H1 (cell line): Measurements from ENCODE around the gene FRG2. TPM values are rescaled to one million over a fixed set of nuclear protein-coding genes. Genes with fewer than 3 reads are reported as not detected.

Experiments used
- CTCF ChIA-PET: fragments of 300-600 bp; sonication (Branson Sonifier 250); formaldehyde crosslinking; loops from one replicate; lab custom pipeline; 2021; ENCODE audit not compliant: partially characterized antibody; lab: Charles Lee
- POLR2A ChIA-PET: fragments of 300-600 bp; sonication (Branson Sonifier 250); formaldehyde crosslinking; loops from one replicate; lab custom pipeline; 2021; ENCODE audit warnings: inconsistent platforms; ENCODE audit not compliant: partially characterized antibody; lab: Charles Lee
- DNase-seq, 2 experiments: peaks; one replicate each; pipeline versions ENCODE4 v3.0.0 to v3.0.0-alpha.2; 2010 to 2022; ENCODE audit warnings: low spot score in 2 of 2, low read depth in 1 of 2, mixed read lengths in 1 of 2
- FAIRE-seq: peaks from 2 replicates; lab custom pipeline; 2011; peaks lifted over from hg19 to GRCh38; lab: Jason Lieb, UNC
- H2AFZ ChIP-seq: 2 replicates; pipeline ENCODE4 v1.8.1; 2012; ENCODE audit warnings: low read length, inconsistent platforms
- H2AK5ac ChIP-seq: 2 replicates; pipeline ENCODE4 v1.6.1; 2013; ENCODE audit warnings: low read depth, low read length
- H2BK120ac ChIP-seq: replicated peaks from 2 replicates; pipeline ENCODE3; 2013; ENCODE audit warnings: low read depth, low read length, inconsistent platforms
- H2BK12ac ChIP-seq: 2 replicates; pipeline ENCODE4 v1.6.1; 2013; ENCODE audit warnings: low read depth, low read length
- H2BK15ac ChIP-seq: 2 replicates; pipeline ENCODE4 v1.6.1; 2013; ENCODE audit warnings: low read length
- H2BK20ac ChIP-seq: 2 replicates; pipeline ENCODE4 v1.6.1; 2013; ENCODE audit warnings: low read length
- H2BK5ac ChIP-seq: 2 replicates; pipeline ENCODE4 v1.6.1; 2013; ENCODE audit warnings: low read depth, low read length
- H3K14ac ChIP-seq: 2 replicates; pipeline ENCODE4 v1.6.1; 2013; ENCODE audit warnings: inconsistent platforms; ENCODE audit not compliant: insufficient read length
- H3K18ac ChIP-seq: 2 replicates; pipeline ENCODE4 v1.6.1; 2013; ENCODE audit warnings: low read length; ENCODE audit errors: extremely low read depth
- H3K23ac ChIP-seq: 2 replicates; pipeline ENCODE4 v1.6.1; 2013; ENCODE audit warnings: inconsistent platforms; ENCODE audit not compliant: insufficient read length
- H3K23me2 ChIP-seq: 2 replicates; pipeline ENCODE4 v1.6.1; 2013; ENCODE audit warnings: low read depth, low read length
- H3K27ac ChIP-seq: 2 replicates; pipeline ENCODE4 v1.6.1; 2011; ENCODE audit warnings: low read depth, low read length, inconsistent platforms
- H3K27me3 ChIP-seq, 4 experiments: replicated peaks in 1 of 4; 1 replicate in 1 of 4; 2 replicates in 3 of 4; pipeline versions ENCODE4 v1.6.1 to v1.8.1; 2011 to 2013; ENCODE audit warnings: low read length in 3 of 4, mild to moderate bottlenecking in 3 of 4, inconsistent platforms in 2 of 4, mixed read lengths in 2 of 4, moderate library complexity in 1 of 4; ENCODE audit not compliant: control insufficient read depth in 3 of 4, insufficient read depth in 3 of 4; ENCODE audit errors: extremely low read depth in 1 of 4
- H3K36me3 ChIP-seq, 4 experiments: 2 replicates each; pipeline versions ENCODE4 v1.6.1 to v1.8.1; 2011 to 2013; ENCODE audit warnings: mild to moderate bottlenecking in 4 of 4, low read length in 3 of 4, moderate library complexity in 2 of 4, control low read depth in 1 of 4, inconsistent platforms in 1 of 4; ENCODE audit not compliant: insufficient read depth in 4 of 4, control insufficient read depth in 2 of 4
- H3K4ac ChIP-seq: replicated peaks from 2 replicates; pipeline ENCODE3; 2013; ENCODE audit warnings: low read length, low read depth, mixed read lengths, inconsistent platforms; ENCODE audit not compliant: insufficient read length
- H3K4me1 ChIP-seq, 4 experiments: replicated peaks in 1 of 4; 1 replicate in 1 of 4; 2 replicates in 3 of 4; pipeline versions ENCODE4 v1.6.1 to v1.8.1; 2011 to 2013; ENCODE audit warnings: low read length in 3 of 4, inconsistent platforms in 2 of 4, mixed read lengths in 1 of 4; ENCODE audit not compliant: insufficient read depth in 4 of 4, control insufficient read depth in 3 of 4
- H3K4me2 ChIP-seq, 2 experiments: 2 replicates each; pipeline versions ENCODE4 v1.6.1 to v1.8.1; 2011 to 2013; ENCODE audit warnings: low read depth in 2 of 2, low read length in 2 of 2, control low read depth in 1 of 2, inconsistent platforms in 1 of 2, mild to moderate bottlenecking in 1 of 2; ENCODE audit not compliant: insufficient read depth in 1 of 2
- H3K4me3 ChIP-seq, 4 experiments: fragments of 200-600, 300-600 bp in 1 of 4; sonication (generic), shearing (Covaris generic), sonication (Bioruptor Twin) in 1 of 4; 2 replicates each; pipeline versions ENCODE4 v1.5.1 to v1.8.1; 2011 to 2016; ENCODE audit warnings: low read length in 4 of 4, low read depth in 3 of 4, control low read depth in 2 of 4, inconsistent platforms in 2 of 4, mild to moderate bottlenecking in 2 of 4, mixed read lengths in 1 of 4, moderate library complexity in 1 of 4; ENCODE audit not compliant: insufficient read depth in 2 of 4; ENCODE audit errors: extremely low read depth in 1 of 4
- H3K56ac ChIP-seq: replicated peaks from 2 replicates; pipeline ENCODE3; 2013; ENCODE audit warnings: low read depth, mild to moderate bottlenecking, mixed read lengths, low read length, inconsistent platforms; ENCODE audit not compliant: insufficient read length
- H3K79me1 ChIP-seq: 2 replicates; pipeline ENCODE4 v1.6.1; 2013; ENCODE audit warnings: low read depth, low read length, control low read depth
- H3K79me2 ChIP-seq, 2 experiments: 2 replicates each; pipeline versions ENCODE4 v1.6.1 to v1.8.1; 2012 to 2013; ENCODE audit warnings: low read length in 2 of 2, mild to moderate bottlenecking in 2 of 2, inconsistent platforms in 1 of 2; ENCODE audit not compliant: insufficient read depth in 2 of 2, control insufficient read depth in 1 of 2
- H3K9ac ChIP-seq, 4 experiments: replicated peaks in 1 of 4; 1 replicate in 1 of 4; 2 replicates in 3 of 4; pipeline versions ENCODE4 v1.6.1 to v1.8.1; 2011 to 2013; ENCODE audit warnings: low read depth in 3 of 4, low read length in 3 of 4, control low read depth in 2 of 4, mild to moderate bottlenecking in 2 of 4, moderate library complexity in 2 of 4, inconsistent platforms in 1 of 4; ENCODE audit errors: extremely low read depth in 1 of 4
- H3K9me3 ChIP-seq, 2 experiments: 2 replicates each; pipeline versions ENCODE4 v1.6.1 to v1.8.1; 2012 to 2013; ENCODE audit warnings: mild to moderate bottlenecking in 2 of 2, moderate library complexity in 2 of 2, control low read depth in 1 of 2, inconsistent platforms in 1 of 2, low read depth in 1 of 2, low read length in 1 of 2, mixed read lengths in 1 of 2; ENCODE audit not compliant: insufficient read depth in 2 of 2
- H4K20me1 ChIP-seq, 2 experiments: replicated peaks in 1 of 2; 2 replicates each; pipeline versions ENCODE3 to v1.8.1; 2011 to 2013; ENCODE audit warnings: inconsistent platforms in 2 of 2, low read length in 2 of 2, mild to moderate bottlenecking in 1 of 2; ENCODE audit not compliant: insufficient read depth in 2 of 2, control insufficient read depth in 1 of 2
- H4K5ac ChIP-seq: 2 replicates; pipeline ENCODE4 v1.6.1; 2013; ENCODE audit warnings: low read length, low read depth, mixed read lengths, inconsistent platforms; ENCODE audit not compliant: insufficient read length
- H4K8ac ChIP-seq: 2 replicates; pipeline ENCODE4 v1.8.0; 2013; ENCODE audit warnings: mild to moderate bottlenecking, moderate library complexity, low read length, inconsistent platforms; ENCODE audit not compliant: insufficient read depth; ENCODE audit errors: extremely low read depth
- H4K91ac ChIP-seq: replicated peaks from 2 replicates; pipeline ENCODE3; 2013; ENCODE audit warnings: low read length, mixed read lengths, inconsistent platforms; ENCODE audit not compliant: insufficient read length
- ASH2L ChIP-seq: fragments of 200-600, 300-600 bp; sonication (generic); IDR thresholded peaks from one replicate; pipeline ENCODE4 v1.7.1; 2017; ENCODE audit warnings: low read length
- CTCF ChIP-seq, 3 experiments: IDR thresholded peaks; 1 replicate in 2 of 3; 2 replicates in 1 of 3; pipeline versions ENCODE4 v1.5.1 to v1.6.1; 2011; ENCODE audit warnings: low read length in 3 of 3, mild to moderate bottlenecking in 3 of 3, inconsistent platforms in 2 of 3, low read depth in 1 of 3, moderate library complexity in 1 of 3; ENCODE audit not compliant: insufficient read depth in 1 of 3; ENCODE audit errors: control extremely low read depth in 1 of 3
- EZH2 ChIP-seq: fragments of 200-600 bp; sonication (generic); IDR thresholded peaks from 2 replicates; pipeline ENCODE4 v1.7.1; 2012; ENCODE audit warnings: low read depth, mild to moderate bottlenecking, moderate library complexity, low read length, inconsistent platforms; ENCODE audit not compliant: severe bottlenecking
- FOSL1 ChIP-seq: IDR thresholded peaks from 2 replicates; pipeline ENCODE4 v1.6.1; 2011; ENCODE audit warnings: mild to moderate bottlenecking, low read depth, low read length, moderate library complexity; ENCODE audit not compliant: insufficient read depth
- KDM4A ChIP-seq: IDR thresholded peaks from one replicate; pipeline ENCODE4 v1.7.1; 2012; ENCODE audit warnings: low read depth, mild to moderate bottlenecking, moderate library complexity, low read length, inconsistent platforms; ENCODE audit not compliant: severe bottlenecking
- RAD21 ChIP-seq, 2 experiments: IDR thresholded peaks in 1 of 2; conservative IDR thresholded peaks in 1 of 2; 2 replicates each; pipeline ENCODE4 v1.6.1; 2011; ENCODE audit warnings: low read depth in 2 of 2, low read length in 2 of 2, improper control_type of control experiment in 1 of 2, inconsistent platforms in 1 of 2, mild to moderate bottlenecking in 1 of 2, moderate library complexity in 1 of 2
- SUZ12 ChIP-seq: fragments of 200-600 bp; sonication (generic); IDR thresholded peaks from 2 replicates; pipeline ENCODE4 v1.6.1; 2012; ENCODE audit warnings: mild to moderate bottlenecking, inconsistent platforms, low read length, moderate library complexity, mixed read lengths
- WGBS, 2 experiments: shearing (Covaris generic) in 1 of 2; methylation state at CpG; one replicate each; pipeline versions ENCODE4 v1.1.6 to v1.1.7; 2013 to 2015; ENCODE audit warnings: low lambda C conversion rate in 2 of 2, mixed read lengths in 2 of 2, inconsistent platforms in 1 of 2, low coverage in 1 of 2, missing lambda C conversion rate in 1 of 2; ENCODE audit not compliant: insufficient replicate concordance in 2 of 2, insufficient coverage in 1 of 2, insufficient read length in 1 of 2; ENCODE audit errors: extremely low coverage in 1 of 2, missing lambda C conversion rate in 1 of 2; 5-methylcytosine and 5-hydroxymethylcytosine counted together
- polyA plus RNA-seq, 7 experiments: library from polyadenylated mRNA; depleted of rRNA in 3 of 7; stranded (reverse) in 5 of 7; unstranded in 2 of 7; fragments of >200 nt in 5 of 7; fragments of 200-250 nt in 2 of 7; gene quantifications; 1 replicate in 5 of 7; 2 replicates in 1 of 7; 4 replicates in 1 of 7; pipeline versions ENCODE4 v1.2.1 to v1.2.3, GENCODE V29; 2011 to 2013; ENCODE audit warnings: missing spikeins in 2 of 7, mixed read lengths in 2 of 7
- total RNA-seq: library from RNA; stranded (reverse); fragmentation: NEBNext Ultra II Directional; extraction: Animal tissue kit (Norgen Biotek cat#: 25700); gene quantifications from 2 replicates; pipeline ENCODE4 v1.2.1, GENCODE V29; 2021

Gene FRG2
- total and polyA plus RNA-seq, 2 of the 8 experiments (the other 6 are each of a cell fraction or from before 2014, with no cell fraction given) = not detected

GRCh38 chr4:190017357-190018200 is 9.5 kb downstream of the FRG2 start:
- Histone ChIP-seq H3K23ac (no peak overlapping the region), H2BK15ac (no peak overlapping the region), H2BK120ac (no peak overlapping the region), H3K9me3 (peaks cover 0 to 2% of the 10 kb centered on the region in 2 experiments; a peak in 1 of 4 replicates), H3K4me2 (peak overlapping the region; percentile 70 to 91), H3K4me1 (peaks cover 5 to 31% (median 16%) of the 10 kb centered on the region in 4 experiments), H3K56ac (no peak overlapping the region), H4K5ac (no peak overlapping the region), H3K27ac (no peak overlapping the region), H3K36me3 (peaks cover 0 to 4% (median 0%) of the 10 kb centered on the region in 4 experiments; a peak in 1 of 8 replicates), H3K27me3 (peaks cover 65 to 90% (median 76%) of the 10 kb centered on the region in 4 experiments; a peak in 6 of 7 replicates), H4K20me1 (peaks cover 3 to 5% of the 10 kb centered on the region in 2 experiments), H2AFZ (no peak overlapping the region), H3K79me1 (no peaks in the 10 kb centered on the region), H3K9ac (peak overlapping the region in 1 of 4 experiments; percentile 10; a peak in 1 of 7 replicates), H4K91ac (no peak overlapping the region), H2BK12ac (0 out of 2 replicates have a peak overlapping the region, but pooled peaks have one; percentile 27), H3K23me2 (peaks cover 3% of the 10 kb centered on the region; the same call in 1 of the 2 replicates), H3K4me3 (peak overlapping the region; percentile 21 to 55 (median 36)), H3K14ac (no peak overlapping the region), H2BK20ac (no peak overlapping the region), H3K79me2 (no peaks in the 10 kb centered on the region), H3K18ac (no peak overlapping the region; the same call in 1 of the 2 replicates), H2BK5ac (no peak overlapping the region), H3K4ac (no peak overlapping the region), H2AK5ac (no peak overlapping the region), H4K8ac (peak overlapping the region; percentile 57; the same call in 1 of the 2 replicates)
- DNase-seq = peak in 1 of 2 experiments; percentile 61
- FAIRE-seq = no peak
- POLR2A ChIA-PET = no interaction called here
- WGBS, 2 experiments = 2% methylated on average over 42 of the region's 62 CpGs; no CpG with 5 or more reads in 1 of the 2 experiments
- CTCF ChIA-PET = no interaction called here
- TF ChIP-seq KDM4A (peak; percentile 71), SUZ12 (peak; percentile 95), CTCF (IDR thresholded peaks at IDR 0.05; ENCODE audit: control extremely low read depth in 1 of 3, insufficient read depth in 1 of 3, low read depth in 1 of 3, low read length in 3 of 3) (no peak), RAD21 (IDR thresholded peaks at IDR 0.05 in 1 of 2, conservative IDR thresholded peaks at IDR 0.05 in 1 of 2; ENCODE audit: low read depth in 2 of 2, low read length in 2 of 2) (no peak), FOSL1 (no peak), ASH2L (peak; percentile 21), EZH2 (peak; percentile 89)
